CD14-positive monocyte (primary cell): ENCODE data around the gene RAI1. TPM values are rescaled to one million over a fixed set of nuclear protein-coding genes. Genes with fewer than 3 reads are reported as not detected.
A peak's percentile ranks its signal among the peaks of the same experiment; 100 is the strongest.

Experiments
- DNase-seq, 3 donors: peaks; one replicate each; pipeline ENCODE4 v3.0.0-alpha.2; 2011 to 2022
- H2AFZ ChIP-seq: 2 replicates; pipeline ENCODE4 v1.6.0; 2012; ENCODE audit warnings: mild to moderate bottlenecking, low read depth, low read length, inconsistent platforms; ENCODE audit not compliant: insufficient read depth, poor library complexity, severe bottlenecking
- H3K27ac ChIP-seq, 2 donors: 1 replicate in 1 of 2; 2 replicates in 1 of 2; pipeline ENCODE4 v1.5.1; 2012 to 2013; ENCODE audit warnings: low read length in 2 of 2, control low read depth in 1 of 2, inconsistent platforms in 1 of 2, low read depth in 1 of 2, mild to moderate bottlenecking in 1 of 2
- H3K27me3 ChIP-seq, 2 donors: one replicate each; pipeline versions ENCODE4 v1.6.0 to v1.6.1; 2011 to 2013; ENCODE audit warnings: low read length in 2 of 2; ENCODE audit not compliant: control insufficient read depth in 2 of 2, insufficient read depth in 2 of 2
- H3K36me3 ChIP-seq, 2 donors: replicated peaks in 1 of 2; 1 replicate in 1 of 2; 2 replicates in 1 of 2; pipeline versions ENCODE4 v1.5.1 to v1.6.1; 2012 to 2013; ENCODE audit warnings: low read length in 2 of 2, control low read depth in 1 of 2, inconsistent platforms in 1 of 2, mild to moderate bottlenecking in 1 of 2; ENCODE audit not compliant: insufficient read depth in 2 of 2, control insufficient read depth in 1 of 2
- H3K4me1 ChIP-seq, 2 donors: 1 replicate in 1 of 2; 2 replicates in 1 of 2; pipeline versions ENCODE4 v1.5.1 to v1.6.1; 2012 to 2013; ENCODE audit warnings: low read length in 2 of 2, control low read depth in 1 of 2, inconsistent platforms in 1 of 2, mild to moderate bottlenecking in 1 of 2, moderate library complexity in 1 of 2; ENCODE audit not compliant: insufficient read depth in 2 of 2, control insufficient read depth in 1 of 2
- H3K4me2 ChIP-seq: replicated peaks from 2 replicates; pipeline ENCODE3; 2012; ENCODE audit warnings: low read length, moderate library complexity, mild to moderate bottlenecking; ENCODE audit not compliant: poor library complexity, severe bottlenecking; ENCODE audit errors: extremely low read depth
- H3K4me3 ChIP-seq, 3 experiments: fragments of 200-600 bp in 1 of 3; sonication (generic) in 1 of 3; replicated peaks in 1 of 3; 1 replicate in 2 of 3; 2 replicates in 1 of 3; pipeline ENCODE4 v1.5.1; 2011 to 2013; ENCODE audit warnings: low read length in 3 of 3, mild to moderate bottlenecking in 3 of 3, control low read depth in 2 of 3, low read depth in 2 of 3, inconsistent platforms in 1 of 3, moderate library complexity in 1 of 3
- H3K79me2 ChIP-seq: 2 replicates; pipeline ENCODE4 v1.6.0; 2012; ENCODE audit warnings: mild to moderate bottlenecking, control low read depth, inconsistent platforms, low read length, moderate library complexity; ENCODE audit not compliant: insufficient read depth
- H3K9ac ChIP-seq: 2 replicates; pipeline ENCODE4 v1.6.0; 2017; ENCODE audit warnings: low read length, mild to moderate bottlenecking; ENCODE audit not compliant: insufficient read depth, poor library complexity, severe bottlenecking
- H3K9me3 ChIP-seq, 2 donors: replicated peaks in 1 of 2; 1 replicate in 1 of 2; 2 replicates in 1 of 2; pipeline versions ENCODE4 v1.5.1 to v1.6.1; 2012 to 2013; ENCODE audit warnings: low read length in 2 of 2, control low read depth in 1 of 2; ENCODE audit not compliant: control insufficient read depth in 1 of 2, insufficient read depth in 1 of 2
- H4K20me1 ChIP-seq: 2 replicates; pipeline ENCODE4 v1.6.0; 2012; ENCODE audit warnings: mild to moderate bottlenecking, low read length, control low read depth, moderate library complexity; ENCODE audit not compliant: insufficient read depth
- H3K27ac Mint-ChIP-seq, 7 donors: one replicate each; pipeline ENCODE4 v1.8.0; 2020; ENCODE audit warnings: mild to moderate bottlenecking in 7 of 7, mixed read lengths in 7 of 7, moderate library complexity in 6 of 7, inconsistent platforms in 2 of 7
- H3K27me3 Mint-ChIP-seq, 3 donors: one replicate each; pipeline ENCODE4 v1.8.0; 2021 to 2022; ENCODE audit warnings: low read depth in 3 of 3, mild to moderate bottlenecking in 3 of 3, mixed read lengths in 3 of 3, moderate library complexity in 3 of 3, inconsistent platforms in 1 of 3
- H3K36me3 Mint-ChIP-seq, 2 donors: one replicate each; pipeline ENCODE4 v1.8.0; 2020; ENCODE audit warnings: mixed read lengths in 2 of 2, inconsistent platforms in 1 of 2, mild to moderate bottlenecking in 1 of 2
- H3K4me1 Mint-ChIP-seq: one replicate; pipeline ENCODE4 v1.8.0; 2020; ENCODE audit warnings: mild to moderate bottlenecking, mixed read lengths
- H3K4me3 Mint-ChIP-seq, 2 donors: one replicate each; pipeline ENCODE4 v1.8.0; 2020; ENCODE audit warnings: mild to moderate bottlenecking in 2 of 2, mixed read lengths in 2 of 2, moderate library complexity in 1 of 2
- H3K9me3 Mint-ChIP-seq, 7 donors: one replicate each; pipeline ENCODE4 v1.8.0; 2020 to 2022; ENCODE audit warnings: mixed read lengths in 7 of 7, mild to moderate bottlenecking in 6 of 7, moderate library complexity in 6 of 7, inconsistent platforms in 2 of 7
- CTCF ChIP-seq: fragments of 200-600 bp; IDR thresholded peaks from one replicate; pipeline ENCODE4 v1.8.0; 2022; ENCODE audit warnings: antibody characterized with exemption, mild to moderate bottlenecking
- WGBS: methylation state at CpG from one replicate; pipeline ENCODE4 v1.1.5; 2013; ENCODE audit warnings: missing lambda C conversion rate; ENCODE audit not compliant: insufficient coverage; 5-methylcytosine and 5-hydroxymethylcytosine counted together
- intact Hi-C, 2 donors: fragments of 100-400 bp; cut with micrococcal nuclease; formaldehyde crosslinking; loops; one replicate each; pipeline versions ENCODE4 v1.15.0 to v1.15.1; 2023
- polyA plus RNA-seq, 3 donors: library from polyadenylated mRNA; depleted of rRNA in 1 of 3; unstranded in 2 of 3; stranded (reverse) in 1 of 3; fragments of 300-500 nt in 2 of 3; fragments of >200 nt in 1 of 3; fragmentation: Illumina TruSeq in 2 of 3; gene quantifications; 1 replicate in 2 of 3; 2 replicates in 1 of 3; pipeline ENCODE4 v1.2.3, GENCODE V29; 2012 to 2021

Gene RAI1
- polyA plus RNA-seq, 3 donors: 0.89 to 4.4 (median 1.5) TPM

GRCh38 chr17:17719966-17720543 lies 38.8 kb downstream of the RAI1 start:
- Mint-ChIP-seq H3K4me1 (peaks cover 23% of the 10 kb centered on the region), H3K27ac (no peak overlapping the region), H3K9me3 (peaks cover 0 to 17% (median 6%) of the 10 kb centered on the region in 7 donors), H3K4me3 (no peak overlapping the region), H3K27me3 (peaks cover 40 to 49% (median 43%) of the 10 kb centered on the region in 3 donors), H3K36me3 (peaks cover 36 to 48% of the 10 kb centered on the region in 2 donors)
- peaks cover 24 to 25% of the 10 kb centered on the region in 2 donors for H3K4me1 ChIP-seq
- H3K27me3 ChIP-seq: peaks cover 23 to 44% of the 10 kb centered on the region in 2 donors
- no peaks in the 10 kb centered on the region for H3K36me3 ChIP-seq
- no peak overlapping the region for H2AFZ ChIP-seq
- H3K79me2 ChIP-seq: peaks cover 13% of the 10 kb centered on the region
- no peak for TF ChIP-seq CTCF
- no peak overlapping the region for H3K4me2 ChIP-seq
- intact Hi-C loops: no loop called here
- no peak overlapping the region for H3K4me3 ChIP-seq
- peaks cover 100% of the 10 kb centered on the region for H4K20me1 ChIP-seq
- DNase-seq: no peak
- no peak overlapping the region for H3K9ac ChIP-seq
- H3K9me3 ChIP-seq: no peaks in the 10 kb centered on the region
- 100% methylated on average over 2 of the region's 3 CpGs for WGBS
- H3K27ac ChIP-seq: no peak overlapping the region

DNA sequence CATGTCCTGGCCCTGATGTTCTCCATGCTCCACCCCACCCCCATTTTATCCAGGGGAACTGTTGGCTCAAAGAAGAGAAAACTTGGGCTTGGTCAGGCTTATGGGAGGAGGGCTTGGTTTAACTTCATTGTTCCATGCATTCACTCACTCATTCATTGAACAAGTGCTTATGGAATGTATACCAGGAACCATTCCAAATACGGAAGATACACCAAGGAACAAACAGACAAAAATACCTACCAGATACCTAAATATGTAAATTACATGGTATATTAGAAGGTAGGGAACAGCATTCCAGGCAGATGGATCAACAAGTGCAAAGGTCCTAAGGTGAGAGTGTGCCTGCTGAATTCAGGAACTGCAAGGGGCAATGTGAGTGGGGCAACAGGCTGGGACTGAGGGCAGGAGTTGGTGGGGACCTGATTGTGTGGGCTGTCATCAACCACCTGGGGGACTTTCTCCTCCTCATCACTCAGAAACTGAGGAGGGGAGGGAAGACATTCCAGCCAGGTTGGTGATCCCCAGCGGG lies 39.9 kb downstream of the RAI1 start:
- H3K36me3 ChIP-seq: no peaks in the 10 kb centered on the region
- H3K4me1 Mint-ChIP-seq: peaks cover 32% of the 10 kb centered on the region

More for the DNA sequence above, 39.9 kb downstream of the RAI1 start:
- Histone ChIP-seq H3K4me3 (no peak overlapping the region), H3K27me3 (peaks cover 23 to 44% of the 10 kb centered on the region in 2 donors), H4K20me1 (peaks cover 100% of the 10 kb centered on the region), H3K4me2 (no peak overlapping the region), H3K9me3 (no peaks in the 10 kb centered on the region), H3K4me1 (peaks cover 31 to 36% of the 10 kb centered on the region in 2 donors), H3K79me2 (peaks cover 6% of the 10 kb centered on the region), H2AFZ (no peak overlapping the region), H3K27ac (no peak overlapping the region), H3K9ac (no peak overlapping the region)
- no peak for TF ChIP-seq CTCF
- intact Hi-C loops: no loop called here
- peak overlapping the region in 1 of 2 donors; percentile 86 for H3K4me3 Mint-ChIP-seq
- peaks cover 45 to 56% (median 52%) of the 10 kb centered on the region in 3 donors for H3K27me3 Mint-ChIP-seq
- H3K36me3 Mint-ChIP-seq: peaks cover 36 to 44% of the 10 kb centered on the region in 2 donors
- DNase-seq: no peak
- 100% methylated on average over 1 of the region's 2 CpGs for WGBS
- H3K9me3 Mint-ChIP-seq: peaks cover 0 to 19% (median 9%) of the 10 kb centered on the region in 7 donors
- no peak overlapping the region for H3K27ac Mint-ChIP-seq
